Measurements from ENCODE around the gene IL17B.
A peak's percentile ranks its signal among the peaks of the same experiment; 100 is the strongest.

Gene IL17B

DNA sequence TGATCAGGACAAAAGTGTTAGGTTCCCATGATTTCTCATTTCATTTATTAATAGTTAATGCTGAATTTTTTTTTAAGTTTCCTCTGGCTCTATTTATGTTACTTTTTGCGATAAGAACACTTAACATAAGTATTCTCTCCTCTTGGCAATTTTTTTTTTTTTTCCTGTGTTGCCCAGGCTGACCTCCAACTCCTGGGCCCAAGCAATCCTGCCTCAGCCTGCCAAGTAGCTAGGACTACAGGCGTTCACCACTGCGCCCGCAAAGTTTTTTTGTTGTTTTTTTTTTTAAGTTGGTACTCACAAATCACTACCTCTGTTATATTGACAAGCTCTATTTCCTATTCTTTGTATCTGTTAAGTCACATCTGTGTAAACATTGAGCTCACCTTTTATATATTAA lies 26.9 kb downstream of the IL17B start:
- no peak for FAIRE-seq

DNA sequence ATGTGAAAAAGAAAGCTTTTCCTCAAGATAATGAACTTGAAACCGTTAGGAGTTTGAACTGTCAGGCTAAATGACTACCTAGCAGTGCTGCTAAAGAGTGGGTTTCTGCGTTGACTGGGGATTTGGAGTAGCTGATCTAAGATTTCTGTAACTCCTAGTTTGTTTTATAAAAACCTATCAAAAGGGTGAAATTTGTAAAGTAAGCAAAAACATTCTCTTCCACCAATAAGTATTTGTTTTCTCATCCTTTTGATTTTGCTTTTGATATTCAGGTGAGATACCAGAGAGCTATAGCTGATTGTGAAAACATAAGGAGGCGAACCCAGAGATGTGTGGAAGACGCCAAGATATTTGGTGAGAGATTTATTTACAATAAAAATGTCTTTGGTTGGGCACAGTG lies 29.7 kb downstream of the IL17B start:
- no peak for FAIRE-seq

DNA sequence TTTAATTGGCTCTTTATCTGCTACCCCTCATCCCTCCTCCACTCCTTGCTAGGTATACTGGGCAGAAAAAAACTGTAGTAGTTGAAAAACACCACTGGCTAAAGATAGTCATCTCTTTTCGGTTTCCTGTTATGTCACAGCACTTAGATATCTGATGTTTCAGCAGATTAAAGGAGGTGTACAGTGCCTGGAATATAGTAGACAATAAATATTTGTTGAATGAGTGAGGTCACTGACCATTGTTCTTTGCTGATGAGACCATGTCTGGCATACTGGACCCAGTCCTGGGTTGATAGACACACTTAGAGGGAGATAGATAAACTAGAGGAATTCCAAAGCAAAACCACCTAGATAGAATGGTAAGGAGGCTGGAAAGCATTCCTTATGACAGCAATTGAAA lies 30.6 kb downstream of the IL17B start:
- no peak for FAIRE-seq

DNA sequence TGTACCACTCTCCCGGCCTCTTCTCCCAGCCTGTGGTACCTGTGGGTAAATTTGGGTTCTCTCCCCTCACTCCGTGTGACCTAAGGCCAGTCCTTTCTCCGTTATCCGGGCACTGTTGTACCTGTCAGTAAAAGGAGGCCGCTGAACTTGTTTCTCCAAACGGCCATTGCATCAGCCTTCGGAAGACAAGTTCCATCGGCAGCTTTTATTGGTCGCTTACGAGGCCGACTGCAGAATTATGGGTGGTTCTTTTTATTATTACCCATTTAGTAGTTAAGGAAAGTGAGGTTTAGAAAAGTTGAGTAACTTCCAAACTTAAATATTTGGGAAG lies 33.2 kb downstream of the IL17B start:
- no peak for FAIRE-seq

DNA sequence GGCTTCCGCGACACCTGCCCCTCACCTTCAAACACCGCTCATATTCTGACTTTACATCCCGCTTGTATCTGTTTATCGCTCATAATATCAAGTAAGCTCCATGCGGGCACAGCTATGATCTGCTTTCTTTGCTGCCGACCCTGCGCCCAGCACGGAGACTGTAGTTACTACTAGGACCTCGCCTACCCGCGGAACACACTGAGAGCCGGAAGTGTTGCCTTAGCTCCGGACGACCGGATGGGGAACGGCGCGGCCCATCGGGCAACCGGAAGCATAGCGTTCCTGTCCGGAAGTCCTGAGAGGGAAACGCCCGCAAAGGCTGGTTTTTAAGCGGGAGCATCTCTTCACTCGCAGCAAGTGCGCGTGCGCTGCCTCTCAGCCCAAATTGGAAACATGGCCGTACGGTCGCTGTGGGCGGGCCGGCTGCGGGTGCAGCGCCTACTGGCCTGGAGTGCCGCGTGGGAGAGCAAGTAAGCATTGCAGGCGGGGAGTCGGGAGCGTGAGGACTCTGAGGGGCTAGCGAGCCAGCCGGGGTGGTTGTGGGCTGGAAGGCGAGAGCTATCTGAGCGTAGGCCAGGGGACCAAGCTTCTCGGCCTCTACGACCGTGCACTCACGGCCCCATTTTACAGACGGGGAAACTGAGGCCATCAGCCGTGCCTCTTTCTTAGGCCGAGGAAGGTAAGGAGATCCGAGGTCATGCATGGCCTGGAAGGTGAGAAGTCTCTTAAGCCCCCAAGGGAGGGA lies 33.8 kb downstream of the IL17B start, which contains the start of gene GRPEL2:
Gene GRPEL2, plus strand, starts transcription at position 353 of the 745 bp plus-strand sequence. Its CDS starts 41 bp downstream, at position 394.
- FAIRE-seq: peak; percentile 93

DNA sequence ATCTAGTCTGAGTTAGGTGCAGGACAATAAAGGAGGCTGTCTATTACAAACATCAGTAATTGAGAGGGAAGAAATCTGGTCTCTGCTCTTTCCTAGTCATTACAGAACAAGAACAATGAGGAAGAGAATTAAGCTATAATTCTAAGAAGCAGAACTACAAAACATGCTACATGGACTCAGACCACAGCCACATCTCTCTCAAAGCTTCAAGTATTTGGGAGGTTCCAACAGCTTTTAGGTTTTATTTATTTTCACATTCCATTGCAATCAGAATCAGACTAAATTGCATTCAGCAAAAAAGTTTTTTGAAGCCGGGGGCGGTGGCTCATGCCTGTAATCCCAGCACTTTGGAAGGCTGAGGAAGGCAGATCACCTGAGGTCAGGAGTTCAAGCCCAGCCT lies 34.9 kb downstream of the IL17B start:
- FAIRE-seq: no peak

DNA sequence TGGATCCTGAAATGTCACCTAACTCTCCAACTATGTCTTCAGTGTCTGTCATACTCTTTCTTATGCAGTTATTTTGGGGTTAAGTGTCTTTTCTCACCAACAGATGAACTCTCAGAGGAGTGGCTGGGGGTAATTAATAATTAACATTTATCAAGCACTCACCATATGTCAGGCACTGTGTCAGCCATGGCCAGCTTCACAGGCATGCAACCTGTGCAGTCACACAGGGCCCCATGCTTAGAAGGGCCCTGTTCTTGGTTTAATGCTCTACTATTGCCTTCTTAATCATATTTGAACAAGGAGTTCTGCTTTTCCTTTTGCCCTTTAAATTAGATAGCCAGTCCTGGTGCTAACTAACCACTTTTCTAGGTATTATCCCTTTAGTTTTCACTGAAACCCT lies 37.2 kb downstream of the IL17B start:
- no peak for FAIRE-seq

DNA sequence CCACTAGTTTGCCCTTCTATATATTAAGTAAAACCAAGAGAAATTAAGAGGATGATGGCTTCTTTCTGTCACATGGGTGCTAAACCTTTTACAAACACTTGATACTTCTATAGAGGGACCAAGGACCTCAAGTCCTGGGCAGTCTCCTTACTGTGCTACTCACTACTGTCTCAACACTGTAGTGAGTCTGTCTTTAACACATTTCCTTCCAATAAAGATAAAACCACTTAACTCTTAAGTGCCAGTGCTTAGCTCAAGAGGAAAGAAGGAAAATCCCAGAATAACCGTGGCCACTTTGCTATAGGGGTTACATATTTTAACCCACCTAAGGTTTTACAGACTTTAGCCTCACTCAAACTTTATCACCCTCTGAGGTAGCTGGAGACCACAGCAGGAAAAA lies 38.2 kb downstream of the IL17B start:
- FAIRE-seq: no peak

DNA sequence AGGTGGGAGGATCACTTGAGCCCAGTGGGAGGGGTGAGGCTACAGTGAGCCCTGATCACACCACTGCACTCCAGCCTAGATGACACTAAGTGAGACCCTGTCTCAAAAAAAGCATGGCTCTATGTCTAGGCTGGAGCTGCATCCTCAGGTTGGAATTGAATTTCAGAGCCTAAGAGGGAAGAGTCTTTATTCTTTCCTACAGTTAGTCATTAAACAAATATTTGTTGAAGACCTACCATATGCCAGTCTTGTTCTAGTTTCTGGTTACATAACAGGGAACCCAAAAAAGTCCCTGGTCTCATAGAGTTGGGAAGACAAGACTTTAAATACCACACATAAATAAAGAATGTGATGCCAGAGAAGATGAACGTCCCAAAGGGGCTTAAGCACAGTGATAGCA lies 40.7 kb downstream of the IL17B start:
- FAIRE-seq: no peak

DNA sequence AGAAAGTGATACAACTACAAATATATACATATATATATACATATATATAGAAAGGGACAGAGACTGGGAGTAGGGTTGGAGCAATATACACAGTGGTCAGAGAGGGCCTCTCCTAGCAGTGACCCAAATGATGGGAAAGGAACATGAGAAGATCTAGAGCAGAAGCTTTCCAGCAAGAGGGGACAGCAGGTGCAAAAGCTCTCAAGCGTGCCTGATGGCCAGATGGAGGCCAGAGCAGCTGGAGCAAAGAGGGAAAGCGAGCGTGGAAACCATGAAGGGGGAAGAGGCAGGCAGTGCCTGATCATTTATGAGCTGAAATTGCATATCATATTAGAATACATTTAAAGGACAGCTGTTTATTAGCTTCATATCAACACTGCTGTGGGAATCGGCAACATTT lies 41.4 kb downstream of the IL17B start:
- no peak for FAIRE-seq

DNA sequence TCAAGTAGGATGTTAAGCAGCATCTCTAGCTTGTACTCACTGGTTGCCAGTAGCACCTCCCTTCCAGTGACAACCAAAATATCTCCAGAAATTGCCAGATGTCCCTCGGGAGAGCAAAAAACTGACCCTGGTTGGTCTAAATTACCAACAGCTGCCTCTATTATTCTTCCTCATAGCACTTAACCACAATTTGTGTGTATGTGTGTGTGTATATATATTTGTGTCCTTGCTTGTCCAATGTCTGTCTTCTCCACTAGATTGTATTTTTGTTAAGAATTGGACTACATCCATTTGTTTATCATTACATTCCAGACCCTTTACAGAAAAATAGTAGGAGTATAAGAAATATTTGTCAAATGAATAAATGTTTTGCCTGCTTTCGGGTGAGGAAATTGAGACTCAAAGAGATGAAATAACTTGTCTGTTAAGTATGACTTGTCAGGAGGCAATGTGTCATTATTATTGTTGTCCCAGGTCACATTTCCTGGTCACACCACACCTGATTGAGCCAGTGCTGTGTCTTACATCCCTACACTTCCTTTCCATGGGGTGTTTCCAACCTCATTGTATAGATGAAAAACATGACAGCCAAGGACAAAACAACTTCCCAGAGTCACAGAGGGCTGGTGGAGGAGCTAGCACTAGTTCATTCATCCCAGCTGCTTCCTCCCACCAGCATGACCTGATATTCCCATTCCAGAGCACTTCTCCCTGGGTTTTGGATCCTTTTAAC lies 45.2 kb downstream of the IL17B start:
- no peak for FAIRE-seq

DNA sequence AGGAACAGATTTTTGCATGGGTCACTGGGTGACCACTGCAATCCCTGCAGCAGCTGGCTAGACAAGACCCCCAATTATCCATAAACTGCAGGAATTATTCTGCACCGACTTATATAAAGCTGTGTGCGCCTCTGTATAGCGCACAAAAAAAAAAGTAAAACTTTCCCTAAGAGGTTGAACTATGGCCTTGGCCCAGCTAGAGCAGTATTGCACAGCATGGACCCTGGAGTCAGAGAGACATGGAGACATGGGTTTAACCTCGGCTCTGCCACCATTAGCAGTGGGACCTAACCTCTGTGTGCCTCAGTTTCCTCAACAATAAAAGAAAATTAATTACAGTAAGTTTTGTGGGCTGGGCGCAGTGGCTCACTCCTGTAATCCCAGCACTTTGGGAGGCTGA lies 50.9 kb downstream of the IL17B start:
- no peak for FAIRE-seq

DNA sequence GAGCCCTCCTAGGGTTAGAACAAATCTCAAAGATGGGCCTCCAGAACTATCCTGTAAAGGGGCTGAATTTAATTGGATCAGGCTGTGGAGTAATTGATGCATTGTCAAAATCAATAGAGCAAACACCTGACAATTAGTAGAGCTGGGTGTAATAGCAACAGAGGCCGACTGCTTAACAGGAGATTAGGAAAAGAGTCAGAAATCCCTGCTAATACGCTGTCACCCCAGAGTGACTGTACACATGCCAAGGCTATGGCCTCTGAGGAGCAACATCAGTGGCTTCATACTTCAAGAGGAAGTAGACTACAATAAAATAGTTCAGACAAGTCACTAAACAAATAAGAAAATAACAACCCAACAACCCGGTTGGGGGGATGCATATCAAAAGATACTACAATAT lies 52.5 kb downstream of the IL17B start:
- FAIRE-seq: no peak

DNA sequence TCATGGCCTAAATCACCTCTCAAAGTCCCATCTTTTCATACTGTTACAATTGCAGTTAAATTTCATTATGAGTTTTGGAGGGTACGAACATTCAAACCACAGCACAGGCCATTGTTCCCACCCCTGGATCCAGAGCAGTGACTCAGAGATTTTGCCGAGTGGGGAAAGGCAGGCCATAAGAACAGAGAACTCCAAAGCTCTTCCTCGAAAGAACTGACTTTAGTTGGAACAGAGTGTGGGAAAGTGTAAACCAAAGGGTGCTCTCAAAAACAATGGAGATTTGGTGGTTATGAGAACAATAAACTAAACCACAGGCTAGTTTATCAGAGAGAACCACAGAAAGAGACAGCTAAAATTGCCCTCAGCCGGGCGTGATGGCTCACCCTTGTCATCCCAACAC lies 53.2 kb downstream of the IL17B start:
- FAIRE-seq: no peak

DNA sequence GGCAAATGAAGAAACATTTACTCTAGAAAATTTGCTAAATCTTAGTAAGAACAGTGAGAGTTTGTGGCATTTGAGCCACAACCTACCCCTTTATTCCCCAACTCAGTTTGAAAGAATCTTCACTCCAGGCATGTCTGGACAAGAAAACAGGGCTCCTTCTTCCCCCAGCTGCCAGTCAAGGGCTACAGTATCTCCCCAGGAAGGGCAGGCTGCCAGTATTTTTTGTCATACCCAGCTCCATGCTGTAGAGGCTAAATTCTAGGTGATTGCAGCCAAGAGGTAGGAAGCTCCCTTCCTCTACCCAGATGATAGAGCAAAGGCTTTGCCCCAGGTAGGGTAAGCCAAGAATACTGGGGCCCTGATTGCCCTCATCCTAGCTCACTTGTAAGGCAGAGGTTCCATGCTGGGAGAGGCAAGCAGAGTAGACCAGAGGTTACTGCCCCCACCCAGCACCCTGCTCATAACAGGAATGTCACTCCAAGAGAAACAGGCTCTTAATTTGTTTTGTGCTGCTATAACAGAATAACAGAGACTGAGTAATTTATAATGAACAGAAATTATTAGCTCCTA lies 53.8 kb downstream of the IL17B start:
- no peak for FAIRE-seq

DNA sequence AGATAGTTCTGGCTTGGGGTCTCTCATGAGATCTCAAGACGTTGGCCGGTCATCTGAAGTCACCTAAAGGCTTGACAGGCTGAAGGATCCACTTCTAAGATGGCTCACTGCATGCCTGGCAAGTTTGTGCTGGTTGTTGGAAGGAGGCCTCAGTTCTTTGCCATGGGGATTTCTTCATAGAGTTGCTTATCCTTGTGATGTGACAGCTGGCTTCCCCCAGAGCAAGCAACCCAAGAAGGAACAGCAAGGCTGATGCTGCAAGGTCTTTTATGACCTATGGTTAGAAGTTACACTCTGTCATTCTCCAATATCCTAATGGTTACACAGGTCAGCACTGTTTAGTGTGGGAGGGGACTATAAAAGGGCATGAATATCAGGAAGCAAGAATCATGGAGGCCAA lies 54.5 kb downstream of the IL17B start:
- no peak for FAIRE-seq

All from G401.6 (cell line).